GM12878 (cell line): ENCODE results near the gene SLC8B1. TPM values are rescaled to one million over a fixed set of nuclear protein-coding genes. Genes with fewer than 3 reads are reported as not detected.

Source experiments
- ATAC-seq: fragments of 200-7000 bp; cut with Tn5 transposase; 3 replicates; pipeline ENCODE4 v1.9.1; 2020; ENCODE audit warnings: mild to moderate bottlenecking, moderate library complexity
- BruUV-seq: library from RNA; stranded (reverse); fragments of 400-500 nt; replicated peaks from 2 replicates; lab custom pipeline; 2021; lab: Mats Ljungman, UMichigan
- CTCF ChIA-PET: fragments of 300-600 bp; sonication (Branson Sonifier 250); formaldehyde crosslinking; extraction: SDS; loops from one replicate; lab custom pipeline; 2021; ENCODE audit warnings: inconsistent platforms; lab: Yijun Ruan, JAX
- POLR2A ChIA-PET: fragments of 350-600 bp; formaldehyde crosslinking; extraction: SDS; loops from one replicate; lab custom pipeline; 2021; ENCODE audit warnings: inconsistent platforms; lab: Charles Lee
- RAD21 ChIA-PET: fragments of 300-600 bp; sonication (Branson Sonifier 250); formaldehyde crosslinking; loops from one replicate; lab custom pipeline; 2023; ENCODE audit warnings: antibody characterized with exemption; ENCODE audit not compliant: unreplicated experiment; lab: Charles Lee
- SMC1A ChIA-PET: fragments of 300-600 bp; sonication (Branson Sonifier 250); formaldehyde crosslinking; loops from one replicate; lab custom pipeline; 2023; ENCODE audit not compliant: unreplicated experiment, uncharacterized antibody; lab: Charles Lee
- DNase-seq: peaks from one replicate; pipeline ENCODE4 v3.0.0-alpha.2; 2011; ENCODE audit warnings: low read depth, low spot score
- FAIRE-seq: peaks from 3 replicates; lab custom pipeline; 2011; peaks lifted over from hg19 to GRCh38; lab: Jason Lieb, UNC
- H2AFZ ChIP-seq: 2 replicates; pipeline ENCODE4 v1.6.0; 2011; ENCODE audit warnings: low read depth, low read length, control low read depth; ENCODE audit not compliant: control insufficient read depth
- H3K27ac ChIP-seq: 2 replicates; pipeline ENCODE4 v1.5.1; 2011; ENCODE audit warnings: control low read depth; ENCODE audit not compliant: control insufficient read depth, insufficient read depth
- H3K27me3 ChIP-seq, 2 experiments: replicated peaks in 1 of 2; 2 replicates each; pipeline versions ENCODE4 v1.6.0 to v1.6.1; 2011; ENCODE audit warnings: low read length in 1 of 2; ENCODE audit not compliant: control insufficient read depth in 2 of 2, insufficient read depth in 2 of 2
- H3K36me3 ChIP-seq, 2 experiments: 2 replicates each; pipeline ENCODE4 v1.5.1; 2011; ENCODE audit warnings: low read length in 1 of 2; ENCODE audit not compliant: control insufficient read depth in 2 of 2, insufficient read depth in 2 of 2
- H3K4me1 ChIP-seq: 2 replicates; pipeline ENCODE4 v1.6.1; 2011; ENCODE audit warnings: mild to moderate bottlenecking, low read length, moderate library complexity, mixed read lengths; ENCODE audit not compliant: control insufficient read depth, insufficient read depth
- H3K4me2 ChIP-seq: 2 replicates; pipeline ENCODE4 v1.6.0; 2011; ENCODE audit warnings: control low read depth; ENCODE audit not compliant: control insufficient read depth, insufficient read depth
- H3K4me3 ChIP-seq: fragments of 200-600 bp; sonication (generic); 2 replicates; pipeline ENCODE4 v1.5.1; 2016
- H3K79me2 ChIP-seq: 2 replicates; pipeline ENCODE4 v1.6.0; 2011; ENCODE audit warnings: low read length; ENCODE audit not compliant: control insufficient read depth, insufficient read depth
- H3K9ac ChIP-seq: 2 replicates; pipeline ENCODE4 v1.8.0; 2011; ENCODE audit warnings: low read length, control low read depth, mixed read lengths; ENCODE audit not compliant: control insufficient read depth, insufficient read depth
- H3K9me3 ChIP-seq: replicated peaks from 3 replicates; pipeline ENCODE4 v1.5.1; 2011; ENCODE audit warnings: mild to moderate bottlenecking, low read length; ENCODE audit not compliant: control insufficient read depth, insufficient read depth
- H4K20me1 ChIP-seq: 2 replicates; pipeline ENCODE4 v1.6.0; 2011; ENCODE audit not compliant: control insufficient read depth, insufficient read depth
- CHD1 ChIP-seq: IDR thresholded peaks from 2 replicates; pipeline ENCODE4 v1.6.1; 2012; ENCODE audit warnings: low read depth, low read length, improper control_type of control experiment
- CHD4 ChIP-seq: fragments of 200-600 bp; sonication (generic); IDR thresholded peaks from 2 replicates; pipeline ENCODE4 v1.6.1; 2016; ENCODE audit warnings: mild to moderate bottlenecking
- ETV6 ChIP-seq, 2 experiments: fragments of 450-650 bp in 1 of 2; IDR thresholded peaks in 1 of 2; conservative IDR thresholded peaks in 1 of 2; 2 replicates each; pipeline ENCODE4 v1.6.1; 2014; ENCODE audit warnings: antibody characterized with exemption in 1 of 2, borderline replicate concordance in 1 of 2, low read depth in 1 of 2, mild to moderate bottlenecking in 1 of 2, moderate library complexity in 1 of 2
- EZH2 ChIP-seq: IDR thresholded peaks from 2 replicates; pipeline ENCODE4 v1.6.1; 2012; ENCODE audit warnings: low read depth, mild to moderate bottlenecking, control low read depth, inconsistent platforms, low read length, borderline replicate concordance; ENCODE audit not compliant: control insufficient read depth
- FOS ChIP-seq: IDR thresholded peaks from 3 replicates; pipeline ENCODE4 v1.6.1; 2011; ENCODE audit warnings: borderline replicate concordance; ENCODE audit not compliant: insufficient read length; ENCODE audit errors: extremely low read depth
- MYB ChIP-seq: fragments of 150-350 bp; IDR thresholded peaks from 2 replicates; pipeline ENCODE4 v1.6.1; 2014; ENCODE audit warnings: mild to moderate bottlenecking, low read depth, low read length, borderline replicate concordance
- NFIC ChIP-seq: IDR thresholded peaks from 2 replicates; pipeline ENCODE4 v1.6.1; 2012; ENCODE audit warnings: low read depth, mild to moderate bottlenecking, inconsistent platforms, low read length, moderate library complexity
- POLR2AphosphoS2 ChIP-seq: IDR thresholded peaks from 2 replicates; pipeline ENCODE4 v1.6.1; 2011; ENCODE audit warnings: low read depth, mild to moderate bottlenecking, low read length, improper control_type of control experiment, moderate library complexity
- POU2F2 ChIP-seq: IDR thresholded peaks from 3 replicates; pipeline ENCODE4 v1.6.1; 2011; ENCODE audit warnings: low read depth, mild to moderate bottlenecking, low read length, borderline replicate concordance
- SMAD5 ChIP-seq: IDR thresholded peaks from 2 replicates; pipeline ENCODE4 v1.6.1; 2016; ENCODE audit warnings: antibody characterized with exemption, low read depth
- SMARCA5 ChIP-seq: fragments of 450-650 bp; IDR thresholded peaks from 2 replicates; pipeline ENCODE4 v1.6.1; 2017; ENCODE audit warnings: mild to moderate bottlenecking
- SRF ChIP-seq, 2 experiments: IDR thresholded peaks; 2 replicates each; pipeline ENCODE4 v1.6.1; 2011; ENCODE audit warnings: low read depth in 2 of 2, low read length in 2 of 2, mild to moderate bottlenecking in 1 of 2, moderate library complexity in 1 of 2
- ZSCAN29 ChIP-seq: fragments of 450-650 bp; IDR thresholded peaks from 2 replicates; pipeline ENCODE4 v1.6.1; 2017; ENCODE audit warnings: mild to moderate bottlenecking, moderate library complexity
- WGBS: methylation state at CpG from one replicate; pipeline ENCODE4 v1.1.6; 2016; ENCODE audit warnings: low lambda C conversion rate; ENCODE audit not compliant: insufficient replicate concordance, insufficient coverage; ENCODE audit errors: missing lambda C conversion rate; 5-methylcytosine and 5-hydroxymethylcytosine counted together
- in situ Hi-C: fragments of 300-500 bp; cut with MboI; formaldehyde crosslinking; loops from 9 replicates; pipeline ENCODE4 v1.14.3; 2018; ENCODE audit warnings: mixed read lengths
- intact Hi-C: fragments of 100-400 bp; cut with micrococcal nuclease; formaldehyde crosslinking; loops from one replicate; pipeline ENCODE4 v1.14.2; 2022; ENCODE audit not compliant: unreplicated experiment
- polyA plus RNA-seq, 11 experiments: library from polyadenylated mRNA; depleted of rRNA in 4 of 11; unstranded in 6 of 11; stranded (reverse) in 5 of 11; fragments of >200 nt; fragmentation: Nextera tagmentation in 4 of 11; fragmentation: Illumina TruSeq in 1 of 11; extraction: Ambion mirVana in 4 of 11; extraction: Trizol in 1 of 11; gene quantifications; 1 replicate in 1 of 11; 2 replicates in 10 of 11; pipeline versions ENCODE4 v1.2.1 to v1.2.3, GENCODE V29; 2011 to 2016; ENCODE audit warnings: inconsistent platforms in 2 of 11, missing spikeins in 2 of 11, low read depth in 1 of 11
- total RNA-seq, 4 experiments: library from RNA; depleted of rRNA in 3 of 4; stranded (reverse); fragments of >200 nt in 3 of 4; fragmentation: Illumina TruSeq in 1 of 4; extraction: Trizol in 1 of 4; gene quantifications; 2 replicates each; pipeline versions ENCODE4 v1.2.1 to v1.2.3, GENCODE V29; 2013 to 2021
- TF ChIP-seq, protein P1 (sequence below): fragments of 450-650 bp; IDR thresholded peaks from 2 replicates; pipeline ENCODE4 v1.6.1; 2016; ENCODE audit warnings: mild to moderate bottlenecking
- TF ChIP-seq, protein P2 (sequence below): fragments of 450-650 bp; IDR thresholded peaks from 2 replicates; pipeline ENCODE4 v1.6.1; 2018; ENCODE audit warnings: mild to moderate bottlenecking, low read depth, moderate library complexity; ENCODE audit not compliant: partially characterized antibody
- TF ChIP-seq, protein P3 (sequence below): IDR thresholded peaks from 2 replicates; pipeline ENCODE4 v1.6.1; 2012; ENCODE audit warnings: low read depth, low read length, improper control_type of control experiment
- TF ChIP-seq, protein P4 (sequence below): fragments of 450-650 bp; formaldehyde crosslinking; IDR thresholded peaks from 2 replicates; pipeline ENCODE4 v1.4.0; 2022; ENCODE audit warnings: mild to moderate bottlenecking, moderate library complexity

SLC8B1 gene
- total and polyA plus RNA-seq, 10 of the 15 experiments (the other 5 are each of a cell fraction or from before 2014, with no cell fraction given): 0.18 to 12.3 (median 6.8) TPM

DNA sequence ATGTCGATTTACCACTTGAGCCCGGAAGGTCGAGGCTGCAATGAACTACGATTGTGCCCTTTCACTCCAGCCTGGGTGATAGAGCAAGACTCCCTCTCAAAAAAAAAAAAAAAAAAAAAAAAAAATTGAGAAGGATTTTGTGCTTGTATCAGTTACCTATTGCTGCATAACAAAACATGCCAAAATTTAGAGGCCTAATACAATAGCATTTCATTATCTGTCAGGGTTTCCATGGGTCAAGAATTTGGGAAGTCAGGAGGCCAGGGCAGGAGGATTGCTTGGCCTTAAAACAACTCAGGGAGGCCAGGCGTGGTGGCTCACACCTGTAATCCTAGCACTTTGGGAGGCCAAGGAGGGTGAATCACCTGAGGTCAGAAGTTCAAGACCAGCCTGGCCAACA, 4.6 kb upstream of the SLC8B1 start:
- RAD21 ChIA-PET: no interaction called here
- no peaks in the 10 kb centered on the region for H3K79me2 ChIP-seq
- BruUV-seq: no TSS peak
- CTCF ChIA-PET: no interaction called here
- no peak overlapping the region for H3K9ac ChIP-seq
- H3K36me3 ChIP-seq: no peaks in the 10 kb centered on the region
- no peak for FAIRE-seq
- SMC1A ChIA-PET: no interaction called here
- in situ Hi-C loops (no loop called here), intact Hi-C loops (no loop called here)
- no peaks in the 10 kb centered on the region for H3K9me3 ChIP-seq
- no peak overlapping the region for H3K4me3 ChIP-seq
- H3K4me2 ChIP-seq: no peak overlapping the region
- WGBS: 77% methylated on average over 4 of the region's 5 CpGs
- no peak overlapping the region for H3K27ac ChIP-seq
- POLR2A ChIA-PET: interaction anchor here (0.6 kb wide), 1 partner anchor 173 kb away, joined by 3 read pairs; no protein-coding TSS in a partner anchor
- H3K4me1 ChIP-seq: no peaks in the 10 kb centered on the region; the same call in 1 of the 2 replicates
- H2AFZ ChIP-seq: no peak overlapping the region
- no peak for ATAC-seq
- H4K20me1 ChIP-seq: no peaks in the 10 kb centered on the region
- DNase-seq: no peak
- no peaks in the 10 kb centered on the region; a peak in 1 of 4 replicates for H3K27me3 ChIP-seq
- TF ChIP-seq MYB (no peak), CHD4 (no peak), POU2F2 (no peak), ETV6 (conservative IDR thresholded peaks at IDR 0.05 in 1 of 2, IDR thresholded peaks at IDR 0.05 in 1 of 2; ENCODE audit: borderline replicate concordance in 1 of 2, low read depth in 1 of 2) (no peak), FOS (no peak), POLR2AphosphoS2 (no peak), SMARCA5 (no peak), ZSCAN29 (no peak), EZH2 (no peak), SMAD5 (no peak), NFIC (no peak), SRF (IDR thresholded peaks at IDR 0.05; ENCODE audit: low read depth in 2 of 2, low read length in 2 of 2) (no peak), CHD1 (no peak)
- TF ChIP-seq, protein P1, sequence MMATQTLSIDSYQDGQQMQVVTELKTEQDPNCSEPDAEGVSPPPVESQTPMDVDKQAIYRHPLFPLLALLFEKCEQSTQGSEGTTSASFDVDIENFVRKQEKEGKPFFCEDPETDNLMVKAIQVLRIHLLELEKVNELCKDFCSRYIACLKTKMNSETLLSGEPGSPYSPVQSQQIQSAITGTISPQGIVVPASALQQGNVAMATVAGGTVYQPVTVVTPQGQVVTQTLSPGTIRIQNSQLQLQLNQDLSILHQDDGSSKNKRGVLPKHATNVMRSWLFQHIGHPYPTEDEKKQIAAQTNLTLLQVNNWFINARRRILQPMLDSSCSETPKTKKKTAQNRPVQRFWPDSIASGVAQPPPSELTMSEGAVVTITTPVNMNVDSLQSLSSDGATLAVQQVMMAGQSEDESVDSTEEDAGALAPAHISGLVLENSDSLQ: no peak
- TF ChIP-seq, protein P2, sequence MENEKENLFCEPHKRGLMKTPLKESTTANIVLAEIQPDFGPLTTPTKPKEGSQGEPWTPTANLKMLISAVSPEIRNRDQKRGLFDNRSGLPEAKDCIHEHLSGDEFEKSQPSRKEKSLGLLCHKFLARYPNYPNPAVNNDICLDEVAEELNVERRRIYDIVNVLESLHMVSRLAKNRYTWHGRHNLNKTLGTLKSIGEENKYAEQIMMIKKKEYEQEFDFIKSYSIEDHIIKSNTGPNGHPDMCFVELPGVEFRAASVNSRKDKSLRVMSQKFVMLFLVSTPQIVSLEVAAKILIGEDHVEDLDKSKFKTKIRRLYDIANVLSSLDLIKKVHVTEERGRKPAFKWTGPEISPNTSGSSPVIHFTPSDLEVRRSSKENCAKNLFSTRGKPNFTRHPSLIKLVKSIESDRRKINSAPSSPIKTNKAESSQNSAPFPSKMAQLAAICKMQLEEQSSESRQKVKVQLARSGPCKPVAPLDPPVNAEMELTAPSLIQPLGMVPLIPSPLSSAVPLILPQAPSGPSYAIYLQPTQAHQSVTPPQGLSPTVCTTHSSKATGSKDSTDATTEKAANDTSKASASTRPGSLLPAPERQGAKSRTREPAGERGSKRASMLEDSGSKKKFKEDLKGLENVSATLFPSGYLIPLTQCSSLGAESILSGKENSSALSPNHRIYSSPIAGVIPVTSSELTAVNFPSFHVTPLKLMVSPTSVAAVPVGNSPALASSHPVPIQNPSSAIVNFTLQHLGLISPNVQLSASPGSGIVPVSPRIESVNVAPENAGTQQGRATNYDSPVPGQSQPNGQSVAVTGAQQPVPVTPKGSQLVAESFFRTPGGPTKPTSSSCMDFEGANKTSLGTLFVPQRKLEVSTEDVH: no peak
- TF ChIP-seq, protein P3, sequence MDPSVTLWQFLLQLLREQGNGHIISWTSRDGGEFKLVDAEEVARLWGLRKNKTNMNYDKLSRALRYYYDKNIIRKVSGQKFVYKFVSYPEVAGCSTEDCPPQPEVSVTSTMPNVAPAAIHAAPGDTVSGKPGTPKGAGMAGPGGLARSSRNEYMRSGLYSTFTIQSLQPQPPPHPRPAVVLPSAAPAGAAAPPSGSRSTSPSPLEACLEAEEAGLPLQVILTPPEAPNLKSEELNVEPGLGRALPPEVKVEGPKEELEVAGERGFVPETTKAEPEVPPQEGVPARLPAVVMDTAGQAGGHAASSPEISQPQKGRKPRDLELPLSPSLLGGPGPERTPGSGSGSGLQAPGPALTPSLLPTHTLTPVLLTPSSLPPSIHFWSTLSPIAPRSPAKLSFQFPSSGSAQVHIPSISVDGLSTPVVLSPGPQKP: no peak
- TF ChIP-seq, protein P4, sequence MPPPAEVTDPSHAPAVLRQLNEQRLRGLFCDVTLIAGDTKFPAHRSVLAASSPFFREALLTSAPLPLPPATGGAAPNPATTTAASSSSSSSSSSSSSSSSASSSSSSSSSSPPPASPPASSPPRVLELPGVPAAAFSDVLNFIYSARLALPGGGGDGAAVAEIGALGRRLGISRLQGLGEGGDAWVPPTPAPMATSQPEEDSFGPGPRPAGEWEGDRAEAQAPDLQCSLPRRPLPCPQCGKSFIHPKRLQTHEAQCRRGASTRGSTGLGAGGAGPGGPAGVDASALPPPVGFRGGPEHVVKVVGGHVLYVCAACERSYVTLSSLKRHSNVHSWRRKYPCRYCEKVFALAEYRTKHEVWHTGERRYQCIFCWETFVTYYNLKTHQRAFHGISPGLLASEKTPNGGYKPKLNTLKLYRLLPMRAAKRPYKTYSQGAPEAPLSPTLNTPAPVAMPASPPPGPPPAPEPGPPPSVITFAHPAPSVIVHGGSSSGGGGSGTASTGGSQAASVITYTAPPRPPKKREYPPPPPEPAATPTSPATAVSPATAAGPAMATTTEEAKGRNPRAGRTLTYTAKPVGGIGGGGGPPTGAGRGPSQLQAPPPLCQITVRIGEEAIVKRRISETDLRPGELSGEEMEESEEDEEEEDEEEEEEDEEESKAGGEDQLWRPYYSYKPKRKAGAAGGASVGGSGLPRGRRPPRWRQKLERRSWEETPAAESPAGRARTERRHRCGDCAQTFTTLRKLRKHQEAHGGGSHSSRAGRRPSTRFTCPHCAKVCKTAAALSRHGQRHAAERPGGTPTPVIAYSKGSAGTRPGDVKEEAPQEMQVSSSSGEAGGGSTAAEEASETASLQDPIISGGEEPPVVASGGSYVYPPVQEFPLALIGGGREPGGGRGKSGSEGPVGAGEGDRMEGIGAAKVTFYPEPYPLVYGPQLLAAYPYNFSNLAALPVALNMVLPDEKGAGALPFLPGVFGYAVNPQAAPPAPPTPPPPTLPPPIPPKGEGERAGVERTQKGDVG (CRISPR knock-in tag): no peak
